NCI-H128 (cell line): ENCODE results near the gene DLEC1.
"Not testable (repeated sequence)": the region's sequence is repeated elsewhere in the genome, so short reads cannot be mapped to it uniquely, and the experiment has no call there.

Source experiments
- DNase-seq: peaks from one replicate; lab custom pipeline; 2025; ENCODE audit not compliant: unreplicated experiment; lab: John Stamatoyannopoulos, UW

DLEC1 gene

DNA sequence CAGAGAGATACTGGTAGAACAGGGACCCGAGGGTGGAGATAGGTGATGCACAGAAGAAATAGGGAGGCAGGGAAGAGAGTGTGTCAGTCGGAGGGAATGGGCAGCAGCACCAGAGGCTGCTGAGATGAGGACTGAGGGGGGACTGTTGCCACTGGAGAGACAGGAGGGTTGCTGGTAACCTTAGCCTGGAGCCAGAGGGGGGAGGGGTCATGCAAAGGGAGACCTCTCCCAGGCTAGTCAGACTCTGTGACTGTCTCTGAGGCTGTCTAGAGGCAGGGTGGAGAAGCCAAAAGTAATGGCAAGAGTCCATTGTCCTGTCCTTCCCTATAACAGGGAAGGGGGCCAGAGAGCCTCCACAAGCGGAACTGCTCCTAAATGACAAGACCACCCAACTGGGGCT, 2.1 kb upstream of the DLEC1 start:
- no peak for DNase-seq

DNA sequence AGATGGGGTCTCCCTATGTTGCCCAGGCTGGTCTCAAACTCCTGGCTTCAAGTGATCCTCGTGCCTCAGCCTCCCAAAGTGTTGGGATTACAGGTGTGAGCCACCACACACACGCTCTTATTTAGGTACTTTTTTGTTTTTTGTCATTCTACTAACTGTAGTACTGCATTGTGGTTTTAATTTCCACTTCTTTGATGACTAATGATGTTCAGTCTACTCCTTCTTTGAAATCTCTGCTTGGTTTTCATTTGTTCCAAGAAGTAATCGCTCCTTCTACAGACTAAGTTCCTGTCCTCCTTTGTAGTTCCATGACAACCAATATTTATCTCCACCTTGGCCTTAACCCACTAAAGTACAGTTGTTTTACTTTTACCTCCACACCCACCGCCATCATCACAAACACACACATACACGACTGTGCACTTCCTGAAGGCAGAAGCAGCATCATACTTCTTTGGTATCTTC, 529 bp upstream of the DLEC1 start:
- no peak for DNase-seq

DNA sequence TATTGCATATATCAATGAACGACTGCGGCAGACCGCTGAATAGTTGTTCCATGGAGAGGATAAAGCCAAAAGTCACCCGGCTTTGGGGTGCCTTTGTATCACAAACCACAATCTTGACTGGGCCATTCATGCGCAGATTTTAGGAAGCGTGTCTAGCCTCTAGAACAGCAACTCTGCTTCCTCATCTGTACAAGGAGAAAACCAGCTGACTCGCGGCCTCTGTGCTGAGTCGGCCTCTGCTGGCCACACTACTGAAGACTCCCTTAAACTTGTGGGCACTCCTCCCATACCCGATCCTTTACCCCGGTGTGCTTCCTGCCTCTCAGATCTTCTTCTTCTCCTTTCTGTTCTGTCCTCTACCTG, 872 bp downstream of the DLEC1 start:
- DNase-seq: no peak

DNA sequence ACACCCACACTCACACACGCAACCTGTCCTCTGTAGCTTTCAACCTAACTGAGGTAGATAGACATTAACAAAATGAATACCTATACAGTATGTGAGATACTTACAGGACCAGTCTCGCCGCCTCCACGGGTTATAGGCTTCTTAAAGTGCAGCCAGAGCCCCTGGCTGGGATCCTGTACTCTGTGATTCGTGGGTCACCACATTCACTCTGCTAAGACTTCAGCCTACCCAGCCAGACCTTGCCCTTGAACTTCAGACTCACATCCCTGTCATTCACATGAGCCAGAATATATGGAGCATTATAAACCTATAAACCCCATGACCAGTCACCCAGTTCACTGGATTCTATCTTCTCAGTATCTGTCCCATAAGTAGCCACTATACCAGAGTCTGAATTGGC, 1.4 kb downstream of the DLEC1 start:
- no peak for DNase-seq

DNA sequence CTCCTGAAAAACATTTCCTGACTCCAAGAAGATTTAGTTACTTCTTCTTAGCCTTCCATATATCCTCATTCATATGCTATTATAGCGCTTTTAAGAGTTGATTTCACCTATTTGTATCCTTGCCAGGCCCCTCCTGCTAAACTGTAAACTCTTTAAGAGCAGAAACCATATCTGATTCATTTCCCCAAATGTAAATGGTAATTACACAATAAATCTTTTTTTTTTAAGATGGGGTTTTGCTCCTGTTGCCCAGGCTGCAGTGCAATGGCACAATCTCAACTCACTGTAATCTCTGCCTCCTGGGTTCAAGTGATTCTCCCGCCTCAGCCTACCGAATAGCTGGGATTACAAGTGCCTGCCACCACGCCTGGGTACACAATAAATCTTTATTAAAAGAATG, 4.5 kb downstream of the DLEC1 start:
- DNase-seq: no peak

DNA sequence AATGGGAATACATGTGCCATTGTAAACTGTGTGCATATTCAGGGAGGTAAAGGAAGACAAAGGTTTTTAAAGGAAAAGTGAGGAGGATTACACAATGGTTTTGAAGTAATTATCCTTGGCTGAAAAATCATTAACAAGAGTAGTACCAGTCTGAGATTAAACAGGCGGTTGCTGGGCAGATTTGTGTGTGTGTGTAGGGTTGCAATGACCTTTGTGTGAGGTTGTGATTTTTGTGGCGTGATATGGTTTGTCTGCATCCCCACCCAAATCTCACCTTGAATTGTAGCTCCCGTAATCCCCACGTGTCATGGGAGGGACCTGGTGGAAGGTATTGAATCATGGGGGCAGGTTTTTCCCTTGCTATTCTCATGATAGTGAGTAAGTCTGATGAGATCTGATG, 7.0 kb downstream of the DLEC1 start:
- DNase-seq: no peak

DNA sequence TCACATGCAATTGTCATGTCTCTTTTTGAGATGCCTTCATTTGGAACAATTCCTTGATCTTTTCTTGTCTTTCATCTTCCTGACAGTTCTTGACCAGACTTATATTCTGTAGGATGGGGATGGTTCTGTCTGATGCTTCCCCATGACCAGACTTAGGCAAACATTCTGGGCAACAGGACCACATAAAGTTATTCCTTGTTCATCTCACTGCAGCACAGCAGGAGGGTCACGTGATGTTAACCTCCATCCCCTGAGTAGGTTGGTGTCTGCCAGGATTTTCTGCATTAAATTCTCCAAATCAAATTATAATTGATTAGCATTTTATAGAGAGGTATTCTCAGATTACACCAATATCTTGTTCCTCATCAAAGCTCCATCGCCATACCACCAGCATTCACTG, 7.8 kb downstream of the DLEC1 start:
- no peak for DNase-seq

DNA sequence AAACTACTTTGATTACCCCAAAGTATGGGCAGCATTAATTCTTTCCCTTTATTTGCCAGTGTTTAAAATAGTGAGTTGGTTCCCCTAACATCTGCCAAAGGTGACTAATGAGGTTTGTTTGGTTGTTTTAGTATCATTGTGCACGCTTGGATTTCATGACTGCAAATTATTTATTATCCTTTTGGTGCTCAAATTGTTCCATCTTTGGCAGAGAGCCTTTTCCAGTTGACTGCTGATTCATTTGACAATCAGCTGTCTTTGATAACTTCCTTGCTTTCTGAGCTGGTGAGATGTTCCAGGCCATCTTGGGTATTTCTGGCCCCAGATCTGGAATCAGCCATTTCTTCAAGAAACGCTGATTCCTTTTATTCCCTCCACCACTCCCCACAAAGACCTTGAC, 8.9 kb downstream of the DLEC1 start:
- no peak for DNase-seq

DNA sequence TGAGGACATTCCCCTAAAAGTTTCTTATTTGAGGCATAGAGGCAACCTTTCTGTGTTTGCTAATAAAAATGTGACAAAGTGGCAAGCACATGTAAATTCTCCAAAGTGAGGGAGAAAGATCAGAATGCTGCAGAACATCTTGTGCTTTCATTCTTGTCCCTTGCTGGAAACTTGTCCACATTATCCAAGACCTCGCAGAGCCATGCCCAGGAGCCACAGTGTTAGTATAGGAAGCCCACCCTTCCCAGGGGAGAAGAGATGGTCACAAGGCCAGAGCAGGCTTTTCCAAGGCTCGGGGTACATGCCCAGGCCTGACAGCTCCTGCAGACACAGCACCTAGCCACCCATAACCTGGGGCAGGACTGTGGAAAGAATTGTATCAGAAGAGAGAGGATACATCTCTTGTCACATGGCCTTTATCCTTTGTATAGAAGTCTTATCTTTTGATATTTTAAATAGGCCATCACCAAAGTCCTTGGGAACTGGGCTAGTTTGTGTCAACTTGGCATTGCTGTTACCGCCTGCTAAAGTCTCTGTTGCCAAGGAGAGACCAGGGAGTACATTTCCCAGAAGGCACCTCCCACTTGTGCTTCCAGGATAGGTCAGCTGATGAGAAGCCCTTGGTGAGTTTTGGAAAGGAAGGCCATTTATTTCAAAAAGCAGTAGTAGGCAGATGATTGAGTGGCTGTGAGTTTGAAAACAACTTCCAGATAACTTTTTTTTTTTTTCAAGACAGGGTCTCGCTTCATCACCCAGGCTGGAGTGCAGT, 10.5 kb downstream of the DLEC1 start:
- DNase-seq: no peak

DNA sequence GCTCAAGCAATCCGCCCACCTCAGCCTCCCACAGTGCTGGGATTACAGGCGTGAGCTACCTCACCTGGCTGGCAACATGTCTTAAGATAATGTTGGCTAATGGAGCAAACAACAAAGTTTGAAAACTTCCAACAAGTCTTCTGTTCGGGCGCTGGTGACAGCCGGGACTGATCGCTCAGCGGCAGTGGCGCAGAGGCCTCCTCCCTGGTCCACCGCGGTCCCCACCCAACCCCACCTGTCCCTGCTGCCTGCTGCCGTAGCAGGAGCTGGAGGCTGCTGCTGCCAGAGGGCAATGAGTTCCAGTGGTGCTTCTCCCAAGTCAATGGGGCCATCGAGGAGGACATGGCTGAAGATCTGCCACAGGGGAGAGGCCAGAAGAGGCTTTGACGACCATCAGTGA, 12.1 kb downstream of the DLEC1 start:
- DNase-seq: no peak

DNA sequence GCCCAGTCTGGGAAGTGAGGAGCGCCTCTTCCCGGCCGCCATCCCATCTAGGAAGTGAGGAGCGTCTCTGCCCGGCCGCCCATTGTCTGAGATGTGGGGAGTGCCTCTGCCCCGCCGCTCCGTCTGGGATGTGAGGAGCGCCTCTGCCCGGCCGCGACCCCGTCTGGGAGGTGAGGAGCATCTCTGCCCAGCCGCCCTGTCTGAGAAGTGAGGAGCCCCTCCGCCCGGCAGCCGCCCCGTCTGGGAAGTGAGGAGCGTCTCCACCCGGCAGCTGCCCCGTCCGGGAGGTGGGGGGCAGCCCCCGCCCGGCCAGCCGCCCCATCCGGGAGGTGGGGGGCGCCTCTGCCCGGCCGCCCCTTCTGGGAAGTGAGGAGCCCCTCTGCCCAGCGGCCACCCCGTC, 14.3 kb downstream of the DLEC1 start:
- not testable (repeated sequence) for DNase-seq

DNA sequence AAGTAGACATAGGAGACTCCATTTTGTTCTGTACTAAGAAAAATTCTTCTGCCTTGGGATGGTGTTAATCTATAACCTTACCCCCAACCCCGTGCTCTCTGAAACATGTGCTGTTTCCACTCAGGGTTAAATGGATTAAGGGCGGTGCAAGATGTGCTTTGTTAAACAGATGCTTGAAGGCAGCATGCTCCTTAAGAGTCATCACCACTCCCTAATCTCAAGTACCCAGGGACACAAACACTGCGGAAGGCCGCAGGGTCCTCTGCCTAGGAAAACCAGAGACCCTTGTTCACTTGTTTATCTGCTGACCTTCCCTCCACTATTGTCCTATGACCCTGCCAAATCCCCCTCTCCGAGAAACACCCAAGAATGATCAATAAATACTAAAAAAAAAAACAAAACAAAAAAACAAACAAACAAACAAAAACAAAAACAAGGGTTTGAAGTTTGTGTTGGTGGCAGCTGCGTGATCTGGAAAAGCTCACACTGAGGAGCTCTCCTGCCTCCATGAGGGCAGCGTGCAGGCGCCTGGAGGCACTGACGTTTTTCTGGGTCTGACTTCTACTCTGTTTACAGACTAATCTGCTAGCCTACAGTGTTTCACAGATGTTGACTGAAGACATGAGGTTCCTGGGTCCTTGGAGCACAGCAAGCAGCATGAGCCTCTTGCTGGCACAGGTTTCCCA, 14.9 kb downstream of the DLEC1 start:
- not testable (repeated sequence) for DNase-seq

DNA sequence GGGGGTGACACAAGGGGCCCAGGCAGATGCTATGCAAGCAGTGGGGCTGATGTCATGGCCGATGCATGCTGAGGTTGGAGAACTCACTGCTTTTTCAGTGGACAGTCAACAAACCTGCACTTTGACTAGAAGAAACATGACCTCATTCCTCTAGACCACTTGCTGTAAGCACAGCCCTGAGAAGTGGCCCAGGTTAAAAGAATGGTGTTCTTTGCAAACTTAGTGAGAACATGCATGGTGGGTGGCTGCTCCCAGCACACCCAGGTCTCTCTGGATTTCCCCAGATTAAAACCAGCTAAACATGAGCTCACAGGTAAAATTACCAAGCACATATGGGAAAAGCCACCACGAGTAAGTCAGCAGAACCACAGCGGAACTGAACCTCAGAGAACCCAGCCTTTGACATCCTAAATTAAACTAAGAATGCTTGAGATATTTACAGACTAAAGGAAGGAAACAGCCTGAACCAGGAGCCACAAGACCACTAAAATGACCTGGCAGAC, 15.5 kb downstream of the DLEC1 start:
- no peak for DNase-seq

DNA sequence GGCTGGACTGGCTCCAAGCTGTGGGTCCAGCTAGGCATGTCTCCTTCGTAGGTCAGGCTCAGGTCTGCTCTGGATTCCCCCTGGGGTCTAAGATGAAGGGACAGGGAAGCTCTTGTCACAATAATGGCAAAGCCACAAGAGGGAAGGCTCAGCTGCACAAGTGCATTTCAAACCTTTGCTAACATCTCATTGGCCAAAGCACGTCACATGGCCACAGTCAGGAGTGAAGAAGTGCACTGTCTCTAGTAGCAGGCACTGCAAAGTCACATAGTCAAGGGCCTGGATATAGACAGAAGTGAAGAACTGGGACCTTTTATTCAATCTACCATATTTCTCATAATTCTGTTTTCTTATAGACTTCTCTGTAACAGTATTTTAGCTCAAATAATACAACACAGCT, 20.1 kb downstream of the DLEC1 start:
- no peak for DNase-seq

DNA sequence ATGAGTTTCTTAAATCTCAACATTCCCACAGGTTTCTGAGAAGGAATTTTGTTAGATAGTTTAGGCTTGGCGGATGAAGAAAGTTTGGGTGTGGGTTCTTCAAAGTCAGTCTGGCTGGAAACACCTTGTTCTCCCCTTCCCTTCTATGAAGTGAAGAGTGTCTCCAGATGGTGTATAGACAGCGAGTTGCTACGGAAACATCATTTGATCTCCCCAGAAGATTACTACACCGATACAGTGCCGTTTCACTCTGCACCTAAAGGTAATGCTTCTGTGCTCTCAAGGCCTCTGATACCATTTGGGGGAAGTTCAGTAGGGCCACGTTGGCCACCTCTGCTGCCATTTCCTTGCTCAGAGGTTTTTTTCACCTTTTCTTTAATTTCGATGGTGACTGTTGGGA, 20.6 kb downstream of the DLEC1 start:
- no peak for DNase-seq

DNA sequence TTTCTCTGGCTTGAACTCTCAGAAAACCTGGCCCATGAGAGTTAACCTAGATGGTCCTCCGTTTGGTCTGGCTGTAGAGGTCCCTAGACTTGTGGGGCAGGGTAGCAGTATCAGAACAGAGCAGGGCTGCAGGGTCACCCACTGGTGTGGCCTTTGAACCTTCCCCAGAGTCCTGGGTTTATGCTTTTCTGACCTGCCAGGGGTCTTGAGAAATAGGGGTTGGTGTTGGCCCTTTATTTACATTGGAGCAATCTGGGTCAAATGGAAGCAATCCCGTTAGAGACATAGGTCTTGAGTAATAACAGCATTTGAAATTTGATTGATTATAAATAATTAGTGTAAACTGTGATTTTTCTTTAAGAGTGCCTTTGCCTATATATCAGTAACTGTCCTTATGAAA, 23.8 kb downstream of the DLEC1 start:
- DNase-seq: no peak

DNA sequence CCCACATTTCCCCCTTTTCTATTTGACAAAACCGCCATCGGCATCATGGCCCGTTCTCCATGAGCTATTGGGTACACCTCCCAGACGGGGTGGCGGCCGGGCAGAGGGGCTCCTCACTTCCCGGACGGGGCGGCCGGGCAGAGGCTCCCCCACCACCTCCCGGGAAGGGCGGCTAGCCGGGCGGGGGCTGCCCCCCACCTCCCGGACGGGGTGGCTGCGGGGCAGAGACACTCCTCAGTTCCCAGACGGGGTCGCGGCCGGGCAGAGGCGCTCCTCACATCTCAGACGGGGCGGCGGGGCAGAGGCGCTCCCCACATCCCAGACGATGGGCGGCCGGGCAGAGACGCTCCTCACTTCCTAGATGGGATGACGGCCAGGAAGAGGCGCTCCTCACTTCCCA, 25.4 kb downstream of the DLEC1 start:
- not testable (repeated sequence) for DNase-seq

DNA sequence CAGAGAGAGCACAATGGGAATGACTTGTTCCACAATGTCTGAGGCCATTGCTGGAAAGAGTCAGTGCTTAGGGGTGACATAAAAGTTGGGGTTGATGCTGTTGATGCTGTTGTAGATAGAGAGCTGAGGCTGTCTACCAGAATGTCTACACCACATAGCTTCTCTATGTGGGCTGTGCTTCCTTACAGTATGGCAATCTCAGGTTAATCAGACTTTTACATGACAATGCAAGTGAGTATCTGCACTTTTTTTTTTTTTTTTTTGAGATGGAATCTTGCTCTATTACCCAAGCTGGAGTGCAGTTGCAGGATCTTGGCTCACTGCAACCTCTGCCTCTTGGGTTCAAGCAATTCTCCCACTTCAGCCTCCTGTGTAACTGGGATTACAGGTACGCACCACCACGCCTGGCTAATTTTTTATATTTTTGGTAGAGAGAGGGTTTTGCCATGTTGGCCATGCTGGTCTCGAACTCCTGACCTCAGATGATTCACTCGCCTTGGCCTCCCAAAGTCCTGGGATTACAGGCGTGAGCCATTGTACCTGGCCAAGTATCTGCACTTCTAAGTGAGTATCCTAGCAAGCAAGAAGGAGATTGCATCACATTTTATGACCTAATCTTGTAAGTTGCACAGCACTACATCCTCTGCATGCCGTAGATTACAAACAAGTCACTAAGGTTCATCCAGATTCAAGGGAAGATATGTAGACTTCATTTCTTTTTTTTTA, 28.7 kb downstream of the DLEC1 start:
- DNase-seq: no peak

DNA sequence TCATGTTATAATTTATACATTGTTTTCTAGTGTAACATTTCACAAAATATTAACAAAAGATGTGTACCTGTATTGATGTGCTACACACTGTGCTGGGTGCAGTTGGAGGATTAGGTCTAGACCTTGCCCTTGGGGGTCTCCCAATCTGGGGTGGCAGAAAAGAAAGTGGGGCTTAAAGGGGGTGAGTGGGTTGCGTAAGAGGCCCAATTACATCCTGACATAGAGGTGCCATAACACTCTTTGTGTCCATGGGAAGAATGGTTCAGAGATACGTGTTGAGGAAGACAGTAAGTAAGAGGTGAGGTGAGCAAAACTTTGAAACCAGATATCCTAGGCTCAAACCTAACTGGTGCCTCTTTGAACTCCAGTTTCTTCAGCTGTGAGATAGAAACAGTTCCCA, 31.0 kb downstream of the DLEC1 start:
- DNase-seq: no peak

DNA sequence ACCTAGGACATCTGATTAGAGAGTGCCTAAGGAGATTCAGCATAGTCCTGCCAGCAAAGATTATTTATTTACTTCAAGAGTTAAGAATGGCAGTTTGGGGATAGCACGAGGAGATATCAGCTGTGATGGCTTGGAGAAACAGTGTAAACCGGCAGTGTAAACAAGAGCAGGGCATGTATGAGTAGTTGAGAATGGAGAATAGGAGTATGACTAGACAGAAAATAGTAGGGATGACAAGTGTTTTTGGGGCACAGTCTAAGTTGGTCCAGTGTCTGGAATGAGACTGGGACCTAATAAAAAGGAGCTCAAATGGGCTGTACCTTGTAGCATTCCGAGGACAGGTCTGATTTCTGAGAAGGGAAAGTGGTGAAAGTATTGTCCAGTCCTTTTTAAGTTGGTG, 38.1 kb downstream of the DLEC1 start:
- DNase-seq: not testable (repeated sequence)

DNA sequence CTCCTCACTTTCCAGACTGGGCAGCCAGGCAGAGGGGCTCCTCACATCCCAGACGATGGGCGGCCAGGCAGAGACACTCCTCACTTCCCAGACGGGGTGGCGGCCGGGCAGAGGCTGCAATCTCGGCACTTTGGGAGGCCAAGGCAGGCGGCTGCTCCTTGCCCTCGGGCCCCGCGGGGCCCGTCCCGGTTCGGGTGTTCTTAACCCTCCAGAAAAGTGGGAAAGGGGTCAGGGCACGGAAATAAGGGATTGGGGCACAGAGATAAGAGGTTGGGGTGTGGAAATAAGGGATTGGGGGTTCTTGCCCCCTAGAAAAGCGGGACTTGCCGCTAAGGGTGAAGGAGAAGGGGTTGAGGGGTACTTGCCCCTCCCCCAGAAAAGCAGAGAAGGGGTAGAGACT, 43.3 kb downstream of the DLEC1 start:
- not testable (repeated sequence) for DNase-seq

DNA sequence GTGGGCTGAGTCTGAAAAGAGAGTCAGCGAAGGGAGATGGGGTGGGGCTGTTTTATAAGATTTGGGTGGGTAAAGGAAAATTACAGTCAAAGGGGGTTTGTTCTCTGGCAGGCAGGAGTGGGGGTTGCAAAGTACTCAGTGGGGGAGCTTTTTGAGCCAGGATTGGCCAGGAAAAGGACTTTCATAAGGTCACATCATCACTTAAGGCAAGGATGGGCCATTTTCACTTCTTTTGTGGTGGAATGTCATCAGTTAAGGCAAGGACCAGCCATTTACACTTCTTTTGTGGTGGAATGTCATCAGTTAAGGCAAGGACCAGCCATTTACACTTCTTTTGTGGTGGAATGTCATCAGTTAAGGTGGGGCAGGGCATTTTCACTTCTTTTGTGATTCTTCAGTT, 44.2 kb downstream of the DLEC1 start:
- not testable (repeated sequence) for DNase-seq
